Gastroesophageal sphincter (tissue), 4 donors: ENCODE results near the gene APOL2. TPM values are rescaled to one million over a fixed set of nuclear protein-coding genes. Genes with fewer than 3 reads are reported as not detected.
"Not testable (repeated sequence)": the region's sequence is repeated elsewhere in the genome, so short reads cannot be mapped to it uniquely, and the experiment has no call there.

Experiments
- ATAC-seq: fragments of 150-250 bp; one replicate; pipeline ENCODE4 v1.9.1; 2016; ENCODE audit warnings: mild to moderate bottlenecking, moderate library complexity
- H3K27ac ChIP-seq, 4 donors: fragments of 200-600 bp; sonication (generic) in 3 of 4; 1 replicate in 3 of 4; 2 replicates in 1 of 4; pipeline ENCODE4 v1.5.1; 2016 to 2019
- H3K27me3 ChIP-seq: fragments of 200-600 bp; sonication (generic); one replicate; pipeline ENCODE4 v1.5.1; 2019
- H3K36me3 ChIP-seq, 2 donors: fragments of 200-600 bp; sonication (generic); one replicate each; pipeline ENCODE4 v1.5.1; 2019; ENCODE audit warnings: control low read depth in 1 of 2
- H3K4me1 ChIP-seq, 3 donors: fragments of 200-600 bp; sonication (generic); 1 replicate in 2 of 3; 2 replicates in 1 of 3; pipeline ENCODE4 v1.5.1; 2016 to 2019; ENCODE audit warnings: control low read depth in 2 of 3
- H3K4me3 ChIP-seq, 2 donors: fragments of 200-600 bp; sonication (generic); one replicate each; pipeline ENCODE4 v1.5.1; 2019; ENCODE audit warnings: mild to moderate bottlenecking in 1 of 2, moderate library complexity in 1 of 2
- H3K9me3 ChIP-seq, 3 donors: fragments of 200-600 bp; sonication (generic); one replicate each; pipeline ENCODE4 v1.5.1; 2017 to 2019; ENCODE audit warnings: control low read depth in 2 of 3
- EP300 ChIP-seq: sonication (generic); formaldehyde crosslinking; IDR thresholded peaks from one replicate; pipeline ENCODE4 v1.6.1; 2017; ENCODE audit warnings: antibody characterized with exemption, mild to moderate bottlenecking
- POLR2A ChIP-seq, 2 donors: fragments of 450-650 bp; IDR thresholded peaks; one replicate each; pipeline ENCODE4 v1.6.1; 2017; ENCODE audit warnings: antibody characterized with exemption in 2 of 2, mild to moderate bottlenecking in 2 of 2, moderate library complexity in 1 of 2
- POLR2AphosphoS5 ChIP-seq: sonication (generic); formaldehyde crosslinking; IDR thresholded peaks from one replicate; pipeline ENCODE4 v1.6.1; 2017; ENCODE audit warnings: antibody characterized with exemption
- WGBS, 2 donors: methylation state at CpG; one replicate each; pipeline ENCODE4 v1.1.5; 2018; ENCODE audit warnings: low coverage in 1 of 2; 5-methylcytosine and 5-hydroxymethylcytosine counted together
- total RNA-seq, 4 donors: library from RNA; depleted of rRNA; stranded (reverse); fragments of >200 nt; gene quantifications; one replicate each; pipeline ENCODE4 v1.1.0, GENCODE V29; 2016
- TF ChIP-seq, protein P1 (sequence below), 4 experiments: fragments of 200-600 bp in 2 of 4; fragments of 450-650 bp in 2 of 4; sonication (generic) in 1 of 4; IDR thresholded peaks; one replicate each; pipeline ENCODE4 v1.5.1; 2017 to 2019; ENCODE audit warnings: antibody characterized with exemption in 4 of 4, mild to moderate bottlenecking in 2 of 4, moderate library complexity in 2 of 4

The APOL2 gene
- total RNA-seq, 4 donors from 2014 or later = 29.1 to 40.9 (median 35.0) TPM

DNA sequence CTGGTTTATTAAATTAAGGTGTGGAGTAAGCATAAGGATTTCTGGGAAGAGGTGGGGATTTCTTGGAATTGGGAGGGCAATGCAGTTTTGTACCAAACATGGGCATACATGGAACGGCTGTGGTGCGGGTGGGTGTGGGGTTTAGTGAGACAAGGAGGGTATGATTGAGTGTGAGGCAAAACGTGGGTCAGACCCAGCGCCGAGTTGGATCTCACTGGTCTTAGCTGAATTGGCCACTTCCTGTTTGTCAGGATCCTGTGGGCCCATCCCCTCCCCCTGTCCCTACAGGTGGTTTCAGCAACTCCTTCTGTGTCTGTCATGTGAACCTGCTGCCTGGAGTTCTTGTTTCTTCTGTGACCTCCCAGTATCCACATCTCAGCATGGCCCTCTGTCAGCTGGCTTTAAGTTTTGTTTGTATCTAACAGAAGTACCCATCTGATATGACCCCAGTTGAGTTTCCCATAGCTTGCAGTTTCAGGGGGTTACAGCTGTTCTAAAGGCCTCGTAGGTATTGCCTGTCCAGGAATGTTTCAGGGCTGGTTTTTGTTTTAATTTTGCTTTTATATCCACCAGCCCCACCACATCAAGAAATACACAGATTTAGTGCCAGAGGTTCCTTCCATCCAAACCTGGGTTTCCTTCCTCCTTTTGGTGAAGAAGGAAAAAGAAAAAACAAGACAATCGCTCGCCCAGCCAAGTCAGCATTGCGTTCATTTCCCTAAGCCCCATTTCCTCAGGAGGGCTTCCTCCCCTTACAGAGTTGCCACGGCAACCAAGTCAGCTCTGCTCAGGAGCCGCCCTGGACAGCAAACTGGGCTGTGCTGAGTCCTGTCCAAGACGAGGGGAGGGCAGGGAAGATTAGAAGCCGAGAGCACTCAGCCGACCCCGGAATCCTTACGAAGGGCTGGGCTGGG is 19.6 kb upstream of the APOL2 start:
- peak overlapping the region; percentile 9 to 68 (median 64) for H3K27ac ChIP-seq
- H3K4me1 ChIP-seq = peaks cover 0 to 65% (median 30%) of the 10 kb centered on the region in 3 donors
- no peak overlapping the region for H3K4me3 ChIP-seq
- H3K27me3 ChIP-seq = no peaks in the 10 kb centered on the region
- H3K9me3 ChIP-seq = no peaks in the 10 kb centered on the region
- peak; percentile 64 for ATAC-seq
- peaks cover 0 to 48% of the 10 kb centered on the region in 2 donors for H3K36me3 ChIP-seq
- TF ChIP-seq, protein P1, sequence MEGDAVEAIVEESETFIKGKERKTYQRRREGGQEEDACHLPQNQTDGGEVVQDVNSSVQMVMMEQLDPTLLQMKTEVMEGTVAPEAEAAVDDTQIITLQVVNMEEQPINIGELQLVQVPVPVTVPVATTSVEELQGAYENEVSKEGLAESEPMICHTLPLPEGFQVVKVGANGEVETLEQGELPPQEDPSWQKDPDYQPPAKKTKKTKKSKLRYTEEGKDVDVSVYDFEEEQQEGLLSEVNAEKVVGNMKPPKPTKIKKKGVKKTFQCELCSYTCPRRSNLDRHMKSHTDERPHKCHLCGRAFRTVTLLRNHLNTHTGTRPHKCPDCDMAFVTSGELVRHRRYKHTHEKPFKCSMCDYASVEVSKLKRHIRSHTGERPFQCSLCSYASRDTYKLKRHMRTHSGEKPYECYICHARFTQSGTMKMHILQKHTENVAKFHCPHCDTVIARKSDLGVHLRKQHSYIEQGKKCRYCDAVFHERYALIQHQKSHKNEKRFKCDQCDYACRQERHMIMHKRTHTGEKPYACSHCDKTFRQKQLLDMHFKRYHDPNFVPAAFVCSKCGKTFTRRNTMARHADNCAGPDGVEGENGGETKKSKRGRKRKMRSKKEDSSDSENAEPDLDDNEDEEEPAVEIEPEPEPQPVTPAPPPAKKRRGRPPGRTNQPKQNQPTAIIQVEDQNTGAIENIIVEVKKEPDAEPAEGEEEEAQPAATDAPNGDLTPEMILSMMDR (IDR thresholded peaks at IDR 0.05) = peak in 1 of 4 experiments; percentile 5
- TF ChIP-seq POLR2AphosphoS5 = peak; percentile 31
- no peak for TF ChIP-seq EP300
- WGBS, 2 donors = 26 to 31% methylated on average over 8 to 9 of the region's 16 CpGs

DNA sequence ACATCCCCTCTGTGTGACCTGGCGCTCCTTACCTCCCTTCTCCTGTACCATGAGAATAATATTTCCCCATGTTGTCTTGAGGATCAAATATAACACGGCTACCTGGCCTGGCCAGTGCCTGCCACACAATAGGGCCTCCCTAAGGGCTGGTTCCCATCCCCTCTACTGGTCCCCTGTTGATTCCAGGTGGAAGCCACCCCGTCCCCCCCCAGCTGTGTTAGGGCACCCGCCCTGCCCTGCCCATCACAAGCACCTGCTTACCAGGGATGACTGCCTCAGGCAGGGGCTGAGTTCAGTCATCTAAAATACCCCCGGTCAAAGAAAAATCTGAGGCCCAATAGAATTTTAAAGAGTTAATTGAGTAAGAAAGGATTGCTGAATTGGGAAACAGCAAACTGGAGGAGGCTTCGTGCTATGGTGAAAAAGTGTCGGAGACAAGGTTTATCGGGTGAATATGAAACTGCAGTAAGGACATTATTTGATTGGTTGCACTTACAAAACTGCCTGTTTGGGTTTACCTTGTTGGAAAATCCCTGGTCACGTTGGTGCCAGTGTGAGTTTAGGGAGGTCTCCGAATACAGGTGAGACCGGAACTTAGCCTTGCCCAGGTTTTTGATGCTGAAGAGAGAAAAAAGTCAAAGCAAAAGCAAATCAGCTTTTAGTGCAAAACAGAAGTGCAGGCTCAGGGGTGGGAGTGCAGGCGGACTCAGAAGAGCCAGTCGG is 18.8 kb upstream of the APOL2 start:
- no peak overlapping the region for H3K4me3 ChIP-seq
- H3K36me3 ChIP-seq = peaks cover 0 to 40% of the 10 kb centered on the region in 2 donors
- 52 to 72% methylated on average over 8 to 11 of the region's 13 CpGs for WGBS, 2 donors
- no peak for TF ChIP-seq POLR2AphosphoS5
- no peak for TF ChIP-seq EP300
- TF ChIP-seq POLR2A (IDR thresholded peaks at IDR 0.05) = no peak
- TF ChIP-seq, protein P1 (IDR thresholded peaks at IDR 0.05) = no peak
- no peak for ATAC-seq
- no peaks in the 10 kb centered on the region for H3K27me3 ChIP-seq
- peak overlapping the region in 3 of 4 donors; percentile 64 to 68 (median 65) for H3K27ac ChIP-seq
- H3K4me1 ChIP-seq = peaks cover 0 to 73% (median 38%) of the 10 kb centered on the region in 3 donors
- H3K9me3 ChIP-seq = no peaks in the 10 kb centered on the region

DNA sequence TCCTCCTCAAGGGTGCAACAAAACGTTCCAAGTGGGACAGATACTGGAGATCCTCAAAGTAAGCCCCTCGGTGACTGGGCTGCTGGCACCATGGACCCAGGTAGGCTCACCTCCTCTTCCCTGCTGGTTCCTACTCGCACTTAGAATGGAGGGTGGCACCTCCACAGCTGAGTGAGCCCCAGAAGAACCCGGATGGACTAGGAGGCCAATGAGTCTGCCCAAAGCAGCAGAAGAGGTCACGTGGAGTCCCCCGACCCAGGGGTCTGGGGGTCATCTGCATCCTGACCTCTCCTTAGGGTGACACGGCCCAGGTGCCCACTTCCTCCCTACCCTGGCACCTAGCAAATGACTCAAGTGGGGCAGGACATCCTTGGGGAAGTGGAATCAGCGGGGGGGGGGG is 18.0 kb upstream of the APOL2 start:
- peaks cover 0 to 33% of the 10 kb centered on the region in 2 donors for H3K36me3 ChIP-seq
- no peaks in the 10 kb centered on the region for H3K27me3 ChIP-seq
- peaks cover 0 to 81% (median 38%) of the 10 kb centered on the region in 3 donors for H3K4me1 ChIP-seq
- WGBS, 2 donors = 42 to 100% methylated on average over 2 of the region's 8 CpGs
- TF ChIP-seq, protein P1 (IDR thresholded peaks at IDR 0.05) = no peak
- no peak for TF ChIP-seq EP300
- no peak for TF ChIP-seq POLR2AphosphoS5
- TF ChIP-seq POLR2A (IDR thresholded peaks at IDR 0.05) = no peak
- H3K27ac ChIP-seq = peak overlapping the region in 2 of 4 donors; percentile 64 to 65
- H3K4me3 ChIP-seq = no peak overlapping the region
- ATAC-seq = no peak
- H3K9me3 ChIP-seq = no peaks in the 10 kb centered on the region

DNA sequence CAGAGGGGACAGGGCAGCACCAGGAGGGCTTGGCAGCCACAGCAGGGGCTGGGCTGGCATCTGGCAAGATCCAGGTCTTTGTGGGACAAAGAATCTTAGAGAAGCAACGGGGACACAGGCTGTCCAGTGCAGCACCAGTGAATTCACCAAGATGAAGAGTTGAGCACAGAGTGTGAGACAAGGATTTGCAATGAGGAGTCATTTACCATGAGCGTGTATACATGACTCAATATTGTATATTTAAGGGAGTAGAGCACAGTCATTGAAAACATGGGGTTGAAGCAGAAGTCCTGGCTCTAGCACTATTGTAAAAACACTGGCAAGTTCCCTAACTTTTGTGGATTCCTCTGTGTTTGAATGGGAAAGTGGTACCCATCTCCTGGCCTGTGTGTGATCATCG is 17.2 kb upstream of the APOL2 start:
- no peak for ATAC-seq
- TF ChIP-seq, protein P1 (IDR thresholded peaks at IDR 0.05) = no peak
- TF ChIP-seq EP300 = no peak
- no peak for TF ChIP-seq POLR2A (IDR thresholded peaks at IDR 0.05)
- TF ChIP-seq POLR2AphosphoS5 = no peak
- Histone ChIP-seq H3K4me3 (no peak overlapping the region), H3K4me1 (peaks cover 0 to 82% (median 38%) of the 10 kb centered on the region in 3 donors), H3K27ac (peak overlapping the region in 1 of 4 donors; percentile 30), H3K36me3 (peaks cover 0 to 25% of the 10 kb centered on the region in 2 donors), H3K27me3 (no peaks in the 10 kb centered on the region), H3K9me3 (no peaks in the 10 kb centered on the region)
- WGBS, 2 donors = 75 to 84% methylated on average over 3 of the region's 3 CpGs

DNA sequence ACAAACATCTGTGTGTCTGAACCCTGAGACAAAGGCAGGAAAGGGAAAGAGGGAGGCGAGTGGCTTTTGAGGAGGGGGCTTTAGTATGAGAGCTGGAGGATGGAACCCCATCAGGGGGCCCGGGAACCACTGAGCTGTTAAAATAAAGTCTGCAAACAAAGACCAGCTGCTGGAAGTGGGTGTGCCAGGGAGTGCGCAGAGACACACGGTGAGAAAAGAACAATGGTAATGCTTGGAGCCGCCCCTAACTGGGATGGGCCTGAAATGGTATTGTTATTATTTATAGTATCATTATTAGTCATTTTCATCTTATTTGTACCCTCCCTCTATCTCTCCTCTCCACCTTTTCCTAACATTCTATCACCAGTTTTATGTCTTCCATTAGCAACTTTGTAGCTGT is 16.2 kb upstream of the APOL2 start:
- Histone ChIP-seq H3K36me3 (peaks cover 0 to 15% of the 10 kb centered on the region in 2 donors), H3K4me3 (peak overlapping the region in 1 of 2 donors; percentile 54), H3K27ac (peak overlapping the region in 3 of 4 donors; percentile 81 to 83 (median 81)), H3K4me1 (peaks cover 0 to 79% (median 38%) of the 10 kb centered on the region in 3 donors)
- no CpG with 5 or more reads among the region's 5 CpGs for WGBS, 2 donors
- H3K27me3 ChIP-seq, H3K9me3 ChIP-seq, ATAC-seq: not testable (repeated sequence)
